ENCODE data around the gene STK24. TPM values are rescaled to one million over a fixed set of nuclear protein-coding genes. Genes with fewer than 3 reads are reported as not detected.

The STK24 gene
- total RNA-seq, 2 experiments from 2014 or later: 60.4 to 88.7 TPM

GRCh38 chr13:98427331-98427995 lies 149.4 kb downstream of the STK24 start:
- Histone ChIP-seq H3K79me2 (ENCODE audit: insufficient read depth, low read depth, low read length) (no peaks in the 10 kb centered on the region), H3K27ac (ENCODE audit: low read depth, low read length, poor library complexity, severe bottlenecking) (no peak overlapping the region), H2AFZ (ENCODE audit: low read length) (no peak overlapping the region), H4K20me1 (ENCODE audit: insufficient read depth, low read length) (no peaks in the 10 kb centered on the region), H3K4me1 (ENCODE audit: insufficient read depth, low read length, poor library complexity, severe bottlenecking) (no peaks in the 10 kb centered on the region), H3K9me2 (ENCODE audit: insufficient read depth, low read length) (no peaks in the 10 kb centered on the region), H3K4me2 (ENCODE audit: low read length) (no peak overlapping the region), H3K4me3 (ENCODE audit: low read depth, low read length, poor library complexity, severe bottlenecking) (no peak overlapping the region), H3K9me3 (ENCODE audit: low read length) (no peaks in the 10 kb centered on the region), H3K36me3 (ENCODE audit: insufficient read depth, low read length) (no peaks in the 10 kb centered on the region)
- TF ChIP-seq CTCF (conservative IDR thresholded peaks at IDR 0.05; ENCODE audit: low read length) (no peak), EZH2phosphoT487 (IDR thresholded peaks at IDR 0.05; ENCODE audit: borderline replicate concordance, low read depth, low read length) (no peak)
- intact Hi-C loops (cut with micrococcal nuclease; ENCODE audit: unreplicated experiment): no loop called here
- no peak for DNase-seq (ENCODE audit: low spot score)
- BruUV-seq (replicated peaks): no TSS peak
- POLR2A ChIA-PET: no interaction called here
- CTCF ChIA-PET (ENCODE audit: unreplicated experiment): no interaction called here

GRCh38 chr13:98423417-98423816 lies 153.5 kb downstream of the STK24 start:
- H3K9me2 ChIP-seq (ENCODE audit: insufficient read depth, low read length): no peaks in the 10 kb centered on the region
- no TSS peak for BruUV-seq (replicated peaks)
- no peaks in the 10 kb centered on the region for H4K20me1 ChIP-seq (ENCODE audit: insufficient read depth, low read length)
- H2AFZ ChIP-seq (ENCODE audit: low read length): no peak overlapping the region
- intact Hi-C loops (cut with micrococcal nuclease; ENCODE audit: unreplicated experiment): no loop called here
- POLR2A ChIA-PET: no interaction called here
- no peaks in the 10 kb centered on the region for H3K9me3 ChIP-seq (ENCODE audit: low read length)
- H3K79me2 ChIP-seq (ENCODE audit: insufficient read depth, low read depth, low read length): no peaks in the 10 kb centered on the region
- no peak for TF ChIP-seq CTCF (conservative IDR thresholded peaks at IDR 0.05; ENCODE audit: low read length)
- no peaks in the 10 kb centered on the region for H3K4me1 ChIP-seq (ENCODE audit: insufficient read depth, low read length, poor library complexity, severe bottlenecking)
- H3K4me3 ChIP-seq (ENCODE audit: low read depth, low read length, poor library complexity, severe bottlenecking): no peak overlapping the region
- CTCF ChIA-PET (ENCODE audit: unreplicated experiment): no interaction called here
- no peak overlapping the region for H3K4me2 ChIP-seq (ENCODE audit: low read length)
- no peak overlapping the region for H3K27ac ChIP-seq (ENCODE audit: low read depth, low read length, poor library complexity, severe bottlenecking)
- no peaks in the 10 kb centered on the region for H3K36me3 ChIP-seq (ENCODE audit: insufficient read depth, low read length)
- no peak for DNase-seq (ENCODE audit: low spot score)

DNA sequence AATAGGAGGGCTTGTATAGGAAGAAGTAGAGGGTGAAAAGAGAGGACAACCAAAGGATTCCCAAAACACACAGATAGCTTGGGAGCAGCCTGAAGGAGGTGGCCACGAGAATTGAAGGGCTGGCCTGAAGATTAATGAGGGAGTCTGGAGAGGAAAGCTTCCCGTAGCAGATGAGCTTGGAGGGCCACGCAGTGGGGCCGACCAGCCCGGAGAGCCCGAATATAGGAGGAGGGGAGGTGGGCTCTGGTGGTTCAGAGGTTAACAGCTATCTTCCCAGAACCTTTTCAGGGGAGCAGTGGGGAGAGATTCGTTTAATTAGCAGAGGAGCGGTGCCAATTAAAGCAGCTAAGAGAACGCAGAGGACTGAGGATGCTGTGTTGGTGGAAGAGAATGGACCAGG lies 154.9 kb downstream of the STK24 start:
- no peak for DNase-seq (ENCODE audit: low spot score)
- Histone ChIP-seq H2AFZ (ENCODE audit: low read length) (no peak overlapping the region), H3K4me3 (ENCODE audit: low read depth, low read length, poor library complexity, severe bottlenecking) (no peak overlapping the region), H3K4me2 (ENCODE audit: low read length) (no peak overlapping the region), H3K27ac (ENCODE audit: low read depth, low read length, poor library complexity, severe bottlenecking) (no peak overlapping the region), H3K36me3 (ENCODE audit: insufficient read depth, low read length) (no peaks in the 10 kb centered on the region), H4K20me1 (ENCODE audit: insufficient read depth, low read length) (no peaks in the 10 kb centered on the region), H3K9me2 (ENCODE audit: insufficient read depth, low read length) (no peaks in the 10 kb centered on the region), H3K9me3 (ENCODE audit: low read length) (no peaks in the 10 kb centered on the region), H3K4me1 (ENCODE audit: insufficient read depth, low read length, poor library complexity, severe bottlenecking) (no peaks in the 10 kb centered on the region), H3K79me2 (ENCODE audit: insufficient read depth, low read depth, low read length) (no peaks in the 10 kb centered on the region)
- TF ChIP-seq CTCF (conservative IDR thresholded peaks at IDR 0.05; ENCODE audit: low read length) (no peak), EZH2phosphoT487 (IDR thresholded peaks at IDR 0.05; ENCODE audit: borderline replicate concordance, low read depth, low read length) (no peak)
- intact Hi-C loops (cut with micrococcal nuclease; ENCODE audit: unreplicated experiment): no loop called here
- ChIA-PET CTCF (ENCODE audit: unreplicated experiment) (no interaction called here), POLR2A (interaction anchor here (0.6 kb wide), 1 partner anchor 214 kb away, joined by 3 read pairs; no protein-coding TSS in a partner anchor)
- BruUV-seq (replicated peaks): no TSS peak

Measured in OCI-LY7 (cell line).